ENCODE data around the gene NCOA1.
"Not testable (repeated sequence)": the region's sequence is repeated elsewhere in the genome, so short reads cannot be mapped to it uniquely, and the experiment has no call there.

NCOA1 gene

GRCh38 chr2:24490690-24491541, at the start of gene NCOA1:
Gene NCOA1 (plus strand): TSS chr2:24491254. CDS start chr2:24658678, 167,424 bp downstream.
- DNase-seq: peak; percentile 94 to 95

GRCh38 chr2:24448797-24449196, 42.3 kb upstream of the NCOA1 start:
- no peak for DNase-seq

GRCh38 chr2:24449344-24449743, 41.7 kb upstream of the NCOA1 start:
- no peak for DNase-seq

- DNase-seq: no peak
Observed at GRCh38 chr2:24451805-24452501, 39.1 kb upstream of the NCOA1 start.

GRCh38 chr2:24452502-24452885, 38.6 kb upstream of the NCOA1 start:
- DNase-seq: no peak

- no peak for DNase-seq
Observed at GRCh38 chr2:24453379-24454073, 37.5 kb upstream of the NCOA1 start.

- no peak for DNase-seq
Observed at GRCh38 chr2:24454294-24454693, 36.8 kb upstream of the NCOA1 start.

GRCh38 chr2:24456599-24457556, 34.2 kb upstream of the NCOA1 start:
- DNase-seq: peak; percentile 37

DNA sequence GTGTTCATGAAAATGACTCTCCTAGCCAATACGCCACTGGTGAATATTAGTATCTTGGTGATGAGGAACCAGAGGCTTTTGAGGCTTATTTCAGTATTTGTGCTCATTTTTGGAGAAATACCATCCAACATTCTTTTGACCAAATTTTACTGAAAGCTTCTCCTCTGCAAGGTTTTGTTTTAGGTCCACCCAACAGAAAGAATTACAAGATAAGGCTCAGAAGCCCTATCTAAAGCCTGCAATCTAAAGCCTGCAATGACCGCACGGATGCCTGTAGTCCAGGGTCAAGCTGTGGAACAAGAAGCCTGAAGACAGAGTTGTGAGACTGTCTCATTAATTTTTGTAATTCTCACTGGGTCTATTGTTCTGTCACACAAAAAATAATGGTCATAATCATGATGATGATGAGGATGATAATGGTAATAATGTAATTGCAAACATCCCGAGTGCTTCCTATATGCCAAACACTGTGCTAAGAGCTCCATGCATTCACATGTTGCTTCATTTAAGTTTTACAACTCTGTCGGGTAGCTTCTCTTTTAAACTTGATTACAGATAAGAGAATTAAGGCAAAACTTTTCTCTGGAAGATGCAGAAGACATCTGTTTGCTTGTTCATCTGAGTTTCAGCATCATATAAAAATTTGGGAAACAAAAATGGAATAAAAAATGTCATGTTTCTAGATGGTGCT, 33.2 kb upstream of the NCOA1 start:
- no peak for DNase-seq

DNA sequence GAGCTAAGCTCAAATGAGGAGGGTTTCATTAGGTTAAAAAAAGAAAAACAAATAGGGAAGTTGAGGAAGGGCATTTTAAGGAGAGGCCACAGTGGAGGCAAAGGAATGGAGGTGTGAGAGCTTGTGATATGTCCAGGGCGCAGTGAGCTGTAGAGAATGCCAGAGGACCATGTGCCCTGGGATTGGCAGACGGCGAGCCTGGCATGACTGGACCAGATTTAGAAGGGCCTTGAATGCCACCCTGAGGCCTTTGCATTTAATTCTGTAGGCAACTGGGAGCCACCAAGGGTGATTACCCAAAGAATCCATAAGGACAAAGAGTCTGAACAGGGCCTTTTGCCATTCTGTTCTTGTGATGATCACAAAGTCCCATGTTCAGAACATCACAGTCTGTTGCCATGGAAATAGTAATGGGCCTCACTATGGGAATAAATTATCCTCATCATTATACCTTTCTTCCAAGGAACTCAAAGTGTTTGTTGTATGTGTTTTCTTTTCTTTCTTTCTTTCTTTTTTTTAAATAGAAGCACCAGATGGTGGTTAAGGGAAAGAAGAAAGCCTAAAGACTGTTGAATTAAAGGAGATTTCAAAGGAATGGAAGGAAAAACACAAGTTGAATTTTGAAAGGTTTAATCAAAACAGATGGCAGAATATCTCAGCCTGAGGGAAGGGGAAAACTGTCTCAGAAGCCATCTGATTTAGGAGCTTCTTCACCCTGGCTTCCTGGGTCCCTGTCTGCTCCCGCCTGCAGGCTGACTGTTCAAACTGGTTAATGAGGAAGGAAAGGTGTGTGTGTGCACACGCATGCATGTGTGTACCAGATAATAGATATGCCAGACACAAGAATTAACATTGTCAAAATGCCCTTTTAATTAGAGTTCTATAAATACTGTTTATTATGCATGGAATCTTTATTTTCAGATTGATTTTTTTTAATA, 31.6 kb upstream of the NCOA1 start:
- no peak for DNase-seq

DNA sequence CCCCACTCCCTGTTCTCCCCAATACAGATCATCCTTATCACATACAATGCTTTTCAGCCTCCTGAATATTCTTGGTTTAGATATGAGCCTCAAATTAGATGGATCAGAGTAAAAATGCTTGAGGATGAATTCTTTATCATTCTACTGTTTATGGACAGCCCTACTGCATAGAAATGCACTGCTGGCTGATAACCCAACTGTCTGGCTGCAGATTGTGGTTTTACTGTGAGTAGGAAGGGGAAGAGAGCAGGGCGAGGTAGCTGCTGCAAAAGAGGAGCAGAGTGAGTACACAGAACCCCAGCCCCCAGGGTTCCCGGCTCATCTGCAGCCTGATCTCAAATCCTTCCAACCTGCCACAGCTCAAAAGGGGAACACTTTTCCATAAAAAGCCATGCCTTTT, 29.4 kb upstream of the NCOA1 start:
- no peak for DNase-seq

GRCh38 chr2:24463271-24463670, 27.8 kb upstream of the NCOA1 start:
- no peak for DNase-seq

- no peak for DNase-seq
Observed at GRCh38 chr2:24466871-24467870, 23.9 kb upstream of the NCOA1 start.

DNA sequence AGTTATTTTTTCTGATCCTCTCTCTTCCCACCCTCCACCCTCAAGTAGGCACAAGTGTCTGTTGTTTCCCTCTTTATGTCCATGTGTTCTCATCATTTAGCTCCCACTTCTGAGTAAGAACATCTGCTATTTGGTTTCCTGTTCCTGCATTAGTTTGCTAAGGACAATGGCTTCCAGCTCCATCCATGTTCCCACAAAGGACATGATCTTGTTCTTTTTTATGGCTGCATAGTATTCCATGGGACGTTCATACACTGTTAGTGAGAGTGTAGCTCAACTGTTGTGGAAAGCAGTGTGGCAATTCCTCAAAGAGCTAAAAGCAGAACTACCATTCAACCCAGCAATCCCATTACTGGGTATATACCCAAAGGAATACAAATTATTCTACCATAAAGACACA, 22.6 kb upstream of the NCOA1 start:
- DNase-seq: not testable (repeated sequence)

- DNase-seq: no peak
Observed at GRCh38 chr2:24469148-24469650, 21.9 kb upstream of the NCOA1 start.

- no peak for DNase-seq
Observed at GRCh38 chr2:24471662-24472061, 19.4 kb upstream of the NCOA1 start.

DNA sequence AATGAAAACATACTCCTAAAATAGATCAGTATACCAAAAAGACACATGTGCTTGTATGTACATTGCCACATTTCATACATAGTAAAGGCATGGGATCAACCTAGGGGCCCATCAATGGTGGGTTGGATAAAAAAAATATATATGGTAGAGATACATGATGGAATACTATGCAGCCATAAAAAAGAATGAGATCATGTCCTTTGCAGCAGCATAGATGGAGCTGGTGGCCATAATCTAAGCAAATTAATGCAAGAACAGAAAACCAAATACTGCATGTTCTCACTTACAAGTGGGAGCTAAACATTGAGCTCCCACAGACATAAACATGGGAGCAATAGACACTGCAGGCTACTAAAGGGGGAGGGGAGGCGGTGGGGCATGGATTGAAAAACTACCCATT, 18.6 kb upstream of the NCOA1 start:
- DNase-seq: no peak

- DNase-seq: no peak
Observed at GRCh38 chr2:24473626-24474025, 17.4 kb upstream of the NCOA1 start.

DNA sequence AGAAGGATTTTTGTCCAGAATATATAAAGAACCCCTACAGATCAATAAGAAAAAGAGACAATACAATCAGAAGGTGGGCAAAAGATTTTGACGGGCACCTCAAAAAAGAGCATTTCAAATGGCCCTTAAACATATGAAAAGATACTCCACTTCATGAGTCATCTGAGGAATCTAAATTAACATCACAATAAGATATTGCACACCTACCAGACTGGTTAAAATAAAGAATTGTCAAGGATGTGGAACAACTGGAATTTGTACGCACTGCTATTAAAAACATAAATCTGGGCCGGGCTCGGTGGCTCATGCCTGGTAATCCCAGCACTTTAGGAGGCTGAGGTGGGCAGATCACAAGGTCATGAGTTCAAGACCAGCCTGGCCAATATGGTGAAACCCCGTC, 17.0 kb upstream of the NCOA1 start:
- DNase-seq: no peak
